Fibroblast of villous mesenchyme (primary cell): Measurements from ENCODE around the gene R3HDM1. TPM values are rescaled to one million over a fixed set of nuclear protein-coding genes. Genes with fewer than 3 reads are reported as not detected.

Experiments
- DNase-seq: peaks from one replicate; pipeline ENCODE4 v3.0.0-alpha.2; 2010; ENCODE audit warnings: low read depth
- H3K4me3 ChIP-seq: 2 replicates; pipeline ENCODE4 v1.5.1; 2011; ENCODE audit warnings: low read depth, mild to moderate bottlenecking, low read length
- CTCF ChIP-seq: IDR thresholded peaks from 2 replicates; pipeline ENCODE4 v1.5.1; 2012; ENCODE audit warnings: low read depth, mild to moderate bottlenecking, low read length; ENCODE audit not compliant: insufficient read depth
- total RNA-seq: library from RNA; depleted of rRNA; stranded (reverse); fragments of >200 nt; gene quantifications from 2 replicates; pipeline ENCODE4 v1.2.3, GENCODE V29; 2012

R3HDM1 gene
- total RNA-seq, 1 donor: 13.8 TPM

GRCh38 chr2:135563793-135564192 is 32.5 kb downstream of the R3HDM1 start:
- no peak for TF ChIP-seq CTCF
- no peak overlapping the region for H3K4me3 ChIP-seq
- DNase-seq: peak; percentile 5

GRCh38 chr2:135570884-135571283 is 39.6 kb downstream of the R3HDM1 start:
- no peak overlapping the region for H3K4me3 ChIP-seq
- TF ChIP-seq CTCF: no peak
- no peak for DNase-seq

- no peak for TF ChIP-seq CTCF
- no peak for DNase-seq
- H3K4me3 ChIP-seq: no peak overlapping the region
These were observed 42.3 kb downstream of the R3HDM1 start for GRCh38 chr2:135573620-135574019.

- no peak for DNase-seq
- no peak for TF ChIP-seq CTCF
- H3K4me3 ChIP-seq: no peak overlapping the region
These were observed 50.0 kb downstream of the R3HDM1 start for GRCh38 chr2:135581282-135581681.

- no peak for DNase-seq
- no peak for TF ChIP-seq CTCF
- no peak overlapping the region for H3K4me3 ChIP-seq
These were observed 51.1 kb downstream of the R3HDM1 start for GRCh38 chr2:135582383-135582782.

DNA sequence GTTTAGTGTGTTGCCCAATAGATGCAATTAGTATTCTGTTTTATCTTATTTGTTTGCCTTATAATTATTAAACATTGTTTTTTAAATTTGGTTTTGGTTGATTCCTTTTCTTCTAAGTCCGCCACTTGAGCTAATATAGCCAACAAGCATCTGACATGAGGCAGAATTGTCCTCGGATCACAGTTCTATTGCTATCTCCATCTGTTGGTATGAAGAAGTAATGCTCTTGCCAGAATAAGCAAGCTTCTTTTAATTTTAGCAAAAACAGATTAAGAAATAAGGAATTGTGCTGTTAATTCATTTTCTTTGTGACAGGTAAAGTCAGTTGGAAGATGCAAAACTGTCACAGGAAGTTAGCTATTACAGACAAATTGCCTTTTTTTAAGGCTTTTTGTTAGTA is 54.3 kb downstream of the R3HDM1 start:
- no peak overlapping the region for H3K4me3 ChIP-seq
- no peak for TF ChIP-seq CTCF
- peak; percentile 8 for DNase-seq

- DNase-seq: no peak
- no peak overlapping the region for H3K4me3 ChIP-seq
- TF ChIP-seq CTCF: no peak
These were observed 54.9 kb downstream of the R3HDM1 start for GRCh38 chr2:135586148-135586547.
